Epithelial cell of esophagus (primary cell): ENCODE measurements around the gene SLC7A9.
"Not testable (repeated sequence)": the region's sequence is repeated elsewhere in the genome, so short reads cannot be mapped to it uniquely, and the experiment has no call there.

ENCODE experiments used
- DNase-seq: peaks from one replicate; pipeline ENCODE4 v3.0.0; 2010; ENCODE audit warnings: low read depth
- H3K4me3 ChIP-seq: 2 replicates; pipeline ENCODE4 v1.5.1; 2011; ENCODE audit warnings: mild to moderate bottlenecking, low read length, control low read depth
- TF ChIP-seq, protein P1 (sequence below): IDR thresholded peaks from 2 replicates; pipeline ENCODE4 v1.5.1; 2011; ENCODE audit warnings: low read depth, mild to moderate bottlenecking, low read length, control low read depth, inconsistent platforms; ENCODE audit not compliant: insufficient read depth; ENCODE audit errors: missing control alignments

The SLC7A9 gene

DNA sequence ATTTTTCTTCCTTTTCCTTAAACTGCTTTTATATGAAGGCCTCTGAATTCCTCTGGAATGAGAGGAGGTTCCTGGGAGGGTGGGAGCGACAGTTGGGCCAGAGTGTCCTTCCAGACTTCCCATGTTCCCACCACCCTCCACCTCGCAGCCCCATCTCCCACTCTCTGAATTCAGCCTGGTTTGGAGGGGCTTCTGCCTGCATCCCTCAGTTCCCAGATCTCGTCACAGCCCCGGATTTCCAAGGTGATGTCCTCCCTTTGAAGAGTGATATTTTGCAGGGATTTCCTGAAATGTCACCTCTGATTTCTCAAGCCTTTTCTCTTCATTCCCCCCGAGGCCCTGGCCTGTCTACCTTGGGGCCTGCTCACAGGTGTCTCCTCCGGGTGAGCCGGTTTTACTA lies 16.7 kb upstream of the SLC7A9 start:
- no peak for DNase-seq
- TF ChIP-seq, protein P1, sequence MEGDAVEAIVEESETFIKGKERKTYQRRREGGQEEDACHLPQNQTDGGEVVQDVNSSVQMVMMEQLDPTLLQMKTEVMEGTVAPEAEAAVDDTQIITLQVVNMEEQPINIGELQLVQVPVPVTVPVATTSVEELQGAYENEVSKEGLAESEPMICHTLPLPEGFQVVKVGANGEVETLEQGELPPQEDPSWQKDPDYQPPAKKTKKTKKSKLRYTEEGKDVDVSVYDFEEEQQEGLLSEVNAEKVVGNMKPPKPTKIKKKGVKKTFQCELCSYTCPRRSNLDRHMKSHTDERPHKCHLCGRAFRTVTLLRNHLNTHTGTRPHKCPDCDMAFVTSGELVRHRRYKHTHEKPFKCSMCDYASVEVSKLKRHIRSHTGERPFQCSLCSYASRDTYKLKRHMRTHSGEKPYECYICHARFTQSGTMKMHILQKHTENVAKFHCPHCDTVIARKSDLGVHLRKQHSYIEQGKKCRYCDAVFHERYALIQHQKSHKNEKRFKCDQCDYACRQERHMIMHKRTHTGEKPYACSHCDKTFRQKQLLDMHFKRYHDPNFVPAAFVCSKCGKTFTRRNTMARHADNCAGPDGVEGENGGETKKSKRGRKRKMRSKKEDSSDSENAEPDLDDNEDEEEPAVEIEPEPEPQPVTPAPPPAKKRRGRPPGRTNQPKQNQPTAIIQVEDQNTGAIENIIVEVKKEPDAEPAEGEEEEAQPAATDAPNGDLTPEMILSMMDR, result no peak
- H3K4me3 ChIP-seq, result no peak overlapping the region

DNA sequence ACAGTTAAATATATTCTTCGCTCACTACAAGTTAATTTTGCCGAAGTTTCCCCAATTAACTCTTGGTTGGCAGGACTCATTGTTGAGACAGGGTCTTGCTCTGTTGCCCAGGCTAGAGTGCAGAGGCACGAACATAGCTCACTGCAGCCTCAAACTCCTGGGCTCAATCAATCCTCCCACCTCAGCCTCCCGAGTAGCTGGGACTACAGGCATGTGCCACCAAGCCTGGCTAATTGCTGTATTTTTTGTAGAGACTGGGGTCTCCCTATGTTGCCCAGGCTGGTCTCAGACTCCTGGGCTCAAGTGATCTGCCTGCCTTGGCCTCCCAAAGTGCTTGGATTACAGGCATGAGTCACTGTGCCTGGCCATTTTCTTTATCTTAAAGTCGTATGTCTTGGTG lies 15.7 kb upstream of the SLC7A9 start:
- not testable (repeated sequence) for H3K4me3 ChIP-seq, DNase-seq

DNA sequence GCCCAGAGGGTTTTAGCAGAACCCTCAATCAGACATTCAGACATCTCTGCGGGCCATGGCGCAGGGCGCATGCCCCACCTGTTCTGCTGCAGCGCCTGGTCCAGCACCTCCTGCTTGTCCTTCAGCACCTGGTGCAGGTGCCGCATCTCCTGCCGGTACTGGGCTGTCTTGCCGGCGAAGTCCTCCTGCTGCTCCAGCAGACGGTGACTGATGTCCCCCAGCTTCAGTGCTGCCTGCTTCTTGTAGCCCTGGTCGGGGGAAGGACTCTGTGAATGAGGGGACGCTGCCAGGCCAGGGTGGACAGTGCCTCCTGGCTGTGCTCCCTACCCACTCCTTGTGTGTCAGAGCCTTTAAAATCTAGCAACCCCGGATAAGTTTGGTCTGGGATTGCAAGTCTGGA lies 12.2 kb upstream of the SLC7A9 start:
- DNase-seq, result no peak
- TF ChIP-seq, protein P1, result no peak
- H3K4me3 ChIP-seq, result no peak overlapping the region

DNA sequence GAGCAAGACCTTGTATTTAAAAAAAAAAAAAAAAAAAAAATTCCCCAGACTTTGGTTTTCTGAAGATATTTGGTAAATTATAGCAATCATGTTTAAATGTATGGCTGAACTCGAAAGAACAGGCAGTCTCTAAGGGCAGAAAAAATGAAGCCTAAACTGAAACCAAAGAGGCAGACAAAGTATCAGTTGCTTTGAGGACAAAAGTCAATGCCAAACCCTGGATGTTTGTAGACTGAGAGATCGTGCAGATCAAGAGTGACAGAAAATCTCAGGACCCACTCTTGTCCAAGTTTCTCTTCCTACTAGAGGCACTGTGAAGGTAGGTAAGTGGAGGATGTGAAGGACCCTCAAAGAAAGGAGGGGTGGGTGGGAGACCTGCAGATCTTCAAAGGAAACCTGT lies 11.1 kb upstream of the SLC7A9 start:
- H3K4me3 ChIP-seq, result no peak overlapping the region
- no peak for DNase-seq
- TF ChIP-seq, protein P1, result no peak

DNA sequence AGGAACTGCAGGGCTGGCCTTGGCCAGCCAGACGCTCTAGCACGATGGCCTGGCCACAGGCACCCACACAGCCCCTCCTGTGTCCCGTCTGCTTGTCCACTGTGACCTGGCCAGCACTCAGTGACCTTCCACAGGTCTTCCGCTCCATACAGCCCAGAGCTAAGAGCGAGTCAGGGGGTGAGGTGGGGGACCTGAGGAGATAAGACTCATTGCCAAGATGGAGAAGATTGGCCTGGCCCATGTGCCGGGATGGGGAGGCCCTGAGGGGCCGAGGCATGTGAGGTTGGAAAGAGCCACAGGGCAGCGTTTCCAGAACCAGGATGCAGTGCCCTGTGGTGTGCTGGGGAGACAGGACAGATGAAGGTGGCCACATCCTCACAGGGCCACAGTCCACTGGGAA lies 10.2 kb upstream of the SLC7A9 start:
- H3K4me3 ChIP-seq, result no peak overlapping the region
- DNase-seq, result no peak
- TF ChIP-seq, protein P1, result no peak

DNA sequence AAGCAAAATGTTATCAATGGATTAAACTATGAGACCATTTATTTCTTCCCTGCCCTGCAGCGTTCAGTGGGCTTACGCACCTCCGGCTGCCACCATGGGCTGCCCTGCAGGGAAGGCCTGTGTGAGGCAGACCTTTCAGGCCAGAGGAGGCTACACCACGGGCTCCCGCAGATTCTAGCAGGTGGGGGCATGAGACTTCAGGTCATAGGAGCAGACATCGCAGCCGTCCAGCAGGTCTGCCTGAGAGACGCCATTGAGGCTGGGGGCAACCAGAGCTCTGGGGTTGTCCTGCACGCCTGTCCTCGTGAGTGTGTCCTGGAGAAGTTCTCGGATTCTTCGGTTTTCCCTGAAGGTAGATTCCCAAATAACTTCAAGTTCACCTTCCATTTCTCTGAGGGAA lies 9.4 kb upstream of the SLC7A9 start:
- TF ChIP-seq, protein P1, result no peak
- DNase-seq, result no peak
- H3K4me3 ChIP-seq, result no peak overlapping the region

DNA sequence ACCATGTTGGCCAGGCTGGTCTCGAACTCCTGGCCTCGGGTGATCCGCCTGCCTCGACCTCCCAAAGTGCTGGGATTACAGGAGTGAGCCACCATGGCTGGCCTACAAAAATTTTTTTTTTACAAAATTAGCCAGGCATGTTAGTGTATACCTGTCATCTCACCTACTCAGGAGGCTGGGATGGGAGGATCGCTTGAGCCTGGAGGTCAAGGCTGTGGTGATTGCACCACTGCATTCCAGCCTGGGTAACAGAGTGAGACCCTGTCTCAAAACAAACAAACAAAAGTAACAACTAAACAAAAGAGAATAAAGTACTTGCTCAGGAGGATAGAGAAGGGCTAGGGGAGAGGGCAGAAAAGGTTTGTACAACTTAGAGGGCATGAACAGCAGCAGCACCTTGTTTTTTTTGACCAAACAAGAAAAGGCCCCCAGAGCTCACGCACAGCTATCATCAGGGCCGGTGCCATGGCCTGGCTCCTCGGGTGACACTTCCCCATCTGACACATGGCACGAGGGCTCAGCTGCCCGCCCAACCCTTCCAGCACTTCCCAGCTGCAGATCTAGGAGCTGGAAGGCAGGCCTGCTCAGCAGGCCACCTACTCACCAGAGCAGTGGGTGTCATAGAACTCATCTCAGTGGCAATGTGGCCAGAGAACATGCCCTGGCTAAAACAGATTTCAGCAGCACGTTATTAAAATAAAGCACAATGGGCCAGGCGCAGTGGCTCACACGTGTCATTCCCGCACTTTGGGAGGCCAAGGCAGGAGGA lies 8.6 kb upstream of the SLC7A9 start:
- DNase-seq, result no peak
- no peak overlapping the region for H3K4me3 ChIP-seq
- TF ChIP-seq, protein P1, result no peak
